Adrenal gland (tissue), 5 donors: ENCODE data around the gene CCNT1.

Source experiments
- CTCF ChIP-seq, 6 experiments: fragments of 450-650 bp in 4 of 6; fragments of 200-600 bp in 2 of 6; sonication (generic) in 1 of 6; IDR thresholded peaks; 1 replicate in 5 of 6; 2 replicates in 1 of 6; pipeline versions ENCODE4 v1.5.1 to v1.8.0; 2016 to 2021; ENCODE audit warnings: antibody characterized with exemption in 6 of 6, mild to moderate bottlenecking in 2 of 6, moderate library complexity in 1 of 6
- POLR2A ChIP-seq, 2 donors: fragments of 450-650 bp; IDR thresholded peaks; one replicate each; pipeline ENCODE4 v1.6.1; 2017; ENCODE audit warnings: antibody characterized with exemption in 2 of 2, mild to moderate bottlenecking in 2 of 2, moderate library complexity in 1 of 2
- donor health status: DM: no; HTN: no; CAD: no.

GRCh38 chr12:48716168-48716492 is 377 bp downstream of the CCNT1 start:
- TF ChIP-seq CTCF (IDR thresholded peaks at IDR 0.05) (no peak), POLR2A (IDR thresholded peaks at IDR 0.05) (no peak)
